GM19193 (cell line): ENCODE measurements around the gene PRKN.

ENCODE experiments used
- POLR2A ChIP-seq: IDR thresholded peaks from 4 replicates; pipeline ENCODE4 v1.6.1; 2011; ENCODE audit not compliant: insufficient read depth, insufficient read length; ENCODE audit errors: extremely low read depth

PRKN gene

DNA sequence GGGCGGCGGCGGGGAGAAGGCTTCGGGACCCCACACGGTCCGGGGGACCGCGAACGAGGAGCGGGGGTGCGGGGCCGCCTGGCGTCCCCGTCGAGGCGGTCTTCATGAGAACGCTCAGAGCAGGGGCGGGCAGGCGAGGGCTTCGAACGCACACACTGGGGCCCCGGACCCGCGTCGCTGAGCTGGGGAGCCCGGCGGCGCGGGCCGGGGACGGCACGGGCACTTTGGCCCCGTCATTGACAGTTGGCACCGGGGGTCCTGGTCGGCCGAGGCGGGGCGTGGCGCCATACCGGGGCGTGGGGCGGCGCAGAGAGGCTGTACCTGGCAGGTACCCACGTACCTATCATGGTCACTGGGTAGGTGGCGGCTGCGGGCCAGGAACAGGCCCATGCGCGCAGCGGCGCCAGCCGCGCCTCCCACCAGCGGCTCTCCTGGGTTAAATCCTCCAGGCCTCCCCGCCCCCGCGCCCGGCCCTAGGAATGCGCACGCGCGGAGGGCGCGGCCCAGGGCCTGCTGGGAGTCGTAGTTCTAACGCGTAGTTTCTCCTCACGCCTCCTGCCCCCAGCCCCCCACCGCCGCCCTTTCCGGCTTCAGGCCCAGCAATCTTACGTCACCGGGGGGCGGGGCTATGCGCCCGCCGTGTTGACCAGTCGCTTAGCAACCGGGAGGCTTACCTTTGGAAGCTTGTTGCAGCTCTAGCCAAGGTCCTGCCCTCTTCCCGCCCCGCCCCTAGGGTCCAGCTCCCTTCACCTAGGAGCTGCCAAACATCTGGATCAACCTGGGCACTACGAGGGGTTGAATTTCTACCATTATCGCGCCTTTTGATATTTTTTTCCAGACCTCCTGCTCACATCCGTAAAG lies at the start of gene PRKN, which contains the start of gene PACRG:
Gene PRKN (minus strand): TSS at position 445 of the 861 bp plus-strand sequence.
Gene PACRG (plus strand): TSS at position 653 of the 861 bp plus-strand sequence.
- no peak for TF ChIP-seq POLR2A

- no peak for TF ChIP-seq POLR2A
Observed at GRCh38 chr6:162777091-162777490, 49.5 kb upstream of the PRKN start.

GRCh38 chr6:162773996-162774395 lies 46.4 kb upstream of the PRKN start:
- no peak for TF ChIP-seq POLR2A

- TF ChIP-seq POLR2A: no peak
Observed at GRCh38 chr6:162772466-162772865, 44.9 kb upstream of the PRKN start.

GRCh38 chr6:162770955-162771354 lies 43.4 kb upstream of the PRKN start:
- no peak for TF ChIP-seq POLR2A

GRCh38 chr6:162770136-162770535 lies 42.6 kb upstream of the PRKN start:
- no peak for TF ChIP-seq POLR2A

GRCh38 chr6:162753775-162754174 lies 26.2 kb upstream of the PRKN start:
- no peak for TF ChIP-seq POLR2A

DNA sequence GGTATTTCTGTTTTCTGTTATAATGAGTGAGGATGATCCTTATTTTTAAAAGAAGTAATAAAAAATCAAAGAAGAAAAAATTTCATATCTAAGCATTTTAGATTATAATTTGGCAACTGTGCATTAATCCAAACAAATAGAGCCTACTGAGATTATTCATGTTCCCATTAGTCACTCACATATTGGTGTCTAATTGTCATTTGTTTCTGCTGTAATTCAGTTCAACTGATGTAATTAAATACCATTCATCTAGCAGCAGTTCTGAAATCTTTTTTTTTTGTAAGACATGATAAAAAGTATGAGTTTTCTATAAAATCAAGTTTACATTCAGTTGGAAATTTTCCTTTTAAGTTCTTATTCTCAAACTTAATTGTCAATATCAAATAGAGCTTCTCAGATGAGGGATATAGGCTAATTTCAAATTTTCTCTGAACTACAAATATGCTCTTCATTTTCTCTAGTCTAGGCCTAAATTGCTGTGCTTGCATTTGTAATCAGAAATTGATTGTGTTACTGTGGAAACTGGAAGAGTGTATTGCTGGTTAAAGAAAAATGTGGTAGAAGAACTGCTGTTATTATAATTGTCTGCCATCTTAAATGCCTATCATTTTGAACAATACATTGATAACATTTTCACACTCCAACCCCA lies 23.8 kb upstream of the PRKN start:
- TF ChIP-seq POLR2A: no peak

DNA sequence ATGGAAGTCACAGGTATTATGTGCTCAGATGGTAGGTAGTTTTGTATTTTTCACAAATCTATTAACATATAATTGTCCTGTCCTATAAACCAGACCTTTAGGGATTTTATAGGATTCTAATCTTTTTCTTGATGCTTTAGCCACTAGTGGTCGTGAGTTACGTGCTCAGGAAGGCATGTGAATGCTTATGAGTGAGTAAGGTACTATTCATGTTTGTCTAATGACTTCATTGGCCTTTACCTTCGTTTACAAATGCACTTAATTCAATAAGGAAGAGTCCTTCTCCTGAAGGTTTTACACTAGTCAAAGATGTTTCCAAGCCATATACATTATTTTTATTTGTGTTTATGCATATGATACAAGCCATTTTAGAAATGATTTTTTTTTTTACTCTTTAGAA lies 23.2 kb upstream of the PRKN start:
- TF ChIP-seq POLR2A: no peak

DNA sequence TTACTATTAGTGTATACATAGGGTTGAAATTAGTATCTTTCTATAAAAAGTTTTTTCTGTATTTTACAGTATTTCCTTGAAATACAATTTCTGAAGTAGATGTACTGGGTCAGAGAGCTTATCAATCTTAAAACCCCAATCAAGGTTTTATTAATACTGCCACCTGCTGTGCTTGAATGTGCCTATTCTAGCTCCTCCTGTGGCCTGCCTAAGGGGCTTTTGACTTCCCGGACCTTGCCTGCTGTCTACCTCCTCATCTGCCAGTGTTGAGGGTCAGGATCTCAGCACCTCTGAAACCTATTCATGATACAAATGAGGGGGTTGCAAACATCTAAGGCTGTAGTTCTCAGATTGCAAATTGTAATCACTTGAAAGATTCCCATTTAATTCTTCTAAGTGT lies 9.4 kb upstream of the PRKN start:
- TF ChIP-seq POLR2A: no peak

DNA sequence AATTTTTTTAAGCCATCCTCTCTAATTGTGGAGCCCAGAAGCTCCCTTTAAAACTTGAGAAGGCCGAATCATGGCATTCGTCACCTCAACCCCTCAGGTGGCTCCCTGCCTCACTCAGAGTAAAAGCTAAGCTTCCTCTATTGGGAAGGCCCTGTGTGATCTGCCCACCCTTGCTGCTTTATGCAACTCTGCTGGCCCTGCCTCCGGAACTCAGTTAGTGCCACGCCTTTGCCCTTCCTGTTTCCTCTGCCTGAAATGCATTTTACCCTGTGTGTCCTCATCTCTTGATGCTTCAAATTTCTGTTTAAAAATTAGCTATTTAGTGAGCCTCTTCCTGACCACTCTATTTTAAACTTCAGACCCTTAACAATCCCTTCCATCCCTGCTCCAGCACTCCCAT lies 5.9 kb upstream of the PRKN start:
- no peak for TF ChIP-seq POLR2A

- no peak for TF ChIP-seq POLR2A
Observed at GRCh38 chr6:162730502-162730901, 2.9 kb upstream of the PRKN start.

- no peak for TF ChIP-seq POLR2A
Observed at GRCh38 chr6:162728706-162729105, 1.1 kb upstream of the PRKN start.

DNA sequence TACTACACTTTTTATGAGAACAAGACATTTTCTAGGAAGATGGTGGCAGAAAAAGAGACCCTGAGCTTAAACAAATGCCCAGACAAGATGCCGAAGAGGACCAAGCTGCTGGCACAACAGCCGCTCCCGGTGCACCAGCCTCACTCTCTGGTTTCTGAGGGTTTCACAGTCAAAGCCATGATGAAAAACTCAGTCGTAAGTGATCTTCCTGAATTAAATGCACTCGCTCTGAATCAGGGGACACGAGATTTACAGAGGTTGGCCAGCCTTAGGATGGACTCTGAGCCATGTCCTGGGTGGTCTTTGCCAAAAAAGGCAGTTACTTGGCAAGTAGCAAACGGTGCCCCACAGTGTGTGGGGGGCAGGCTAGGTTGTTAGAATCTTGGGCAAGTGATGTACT lies 631 bp upstream of the PRKN start:
- TF ChIP-seq POLR2A: no peak

DNA sequence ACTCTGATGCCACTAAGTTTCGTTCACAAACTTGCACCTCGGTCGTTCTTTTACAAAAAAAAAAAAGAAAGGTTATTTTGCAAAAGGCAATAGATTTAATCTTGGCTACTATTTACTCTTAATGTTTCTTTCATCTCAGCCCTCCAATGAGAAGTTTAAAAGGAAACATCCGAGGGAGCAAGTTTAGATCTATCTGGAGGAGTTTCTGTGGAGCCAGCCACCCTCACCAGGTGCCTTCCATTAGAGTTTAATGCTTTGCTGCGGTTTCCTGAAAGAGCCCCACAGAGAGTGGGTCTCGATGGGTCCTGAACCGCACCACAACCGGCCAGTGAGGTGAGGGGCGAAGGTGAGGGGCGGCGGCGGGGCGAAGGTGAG lies 632 bp downstream of the PRKN start:
- no peak for TF ChIP-seq POLR2A

DNA sequence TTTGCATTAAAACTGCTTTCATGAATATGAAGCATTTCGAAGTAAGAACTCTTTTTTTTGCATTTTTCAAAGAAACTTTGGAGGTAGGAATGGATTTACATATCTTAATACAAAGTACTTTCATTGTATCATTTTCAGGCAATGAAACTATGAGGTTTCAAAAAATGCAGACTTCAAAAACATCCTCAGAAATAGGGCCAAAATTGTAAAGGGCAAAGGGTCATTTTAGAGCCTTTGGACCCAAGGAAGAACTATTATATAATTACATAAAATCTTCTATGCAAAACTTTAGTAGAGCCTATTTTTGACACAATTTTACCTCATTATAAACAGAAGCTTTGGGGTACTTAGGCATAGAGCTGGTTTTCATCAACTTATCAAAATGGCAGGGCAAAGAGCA lies 4.9 kb downstream of the PRKN start:
- no peak for TF ChIP-seq POLR2A
